Cardiac septum (tissue), 1 donor: ENCODE results near the gene CFAP54. TPM values are rescaled to one million over a fixed set of nuclear protein-coding genes. Genes with fewer than 3 reads are reported as not detected.
A peak's percentile ranks its signal among the peaks of the same experiment; 100 is the strongest.
"Not testable (repeated sequence)": the region's sequence is repeated elsewhere in the genome, so short reads cannot be mapped to it uniquely, and the experiment has no call there.

Experiments used
- DNase-seq: peaks from one replicate; pipeline ENCODE4 v3.0.0-alpha.2; 2020; ENCODE audit warnings: low spot score
- intact Hi-C: fragments of 100-400 bp; cut with DNase I; formaldehyde crosslinking; loops from one replicate; pipeline ENCODE4 v1.14.0; 2022
- long read RNA-seq: library from polyadenylated mRNA; unstranded; transcript quantifications from one replicate; pipeline ENCODE4 v2.0.0, GENCODE V29; 2021
- total RNA-seq: library from RNA; stranded (reverse); fragmentation: NEBNext Ultra II Directional; extraction: Animal tissue kit (Norgen Biotek cat#: 25700); gene quantifications from one replicate; pipeline ENCODE4 v1.2.1, GENCODE V29; 2021
- donor health status: DM: no; HTN: no; CAD: no.

Gene CFAP54, protein sequence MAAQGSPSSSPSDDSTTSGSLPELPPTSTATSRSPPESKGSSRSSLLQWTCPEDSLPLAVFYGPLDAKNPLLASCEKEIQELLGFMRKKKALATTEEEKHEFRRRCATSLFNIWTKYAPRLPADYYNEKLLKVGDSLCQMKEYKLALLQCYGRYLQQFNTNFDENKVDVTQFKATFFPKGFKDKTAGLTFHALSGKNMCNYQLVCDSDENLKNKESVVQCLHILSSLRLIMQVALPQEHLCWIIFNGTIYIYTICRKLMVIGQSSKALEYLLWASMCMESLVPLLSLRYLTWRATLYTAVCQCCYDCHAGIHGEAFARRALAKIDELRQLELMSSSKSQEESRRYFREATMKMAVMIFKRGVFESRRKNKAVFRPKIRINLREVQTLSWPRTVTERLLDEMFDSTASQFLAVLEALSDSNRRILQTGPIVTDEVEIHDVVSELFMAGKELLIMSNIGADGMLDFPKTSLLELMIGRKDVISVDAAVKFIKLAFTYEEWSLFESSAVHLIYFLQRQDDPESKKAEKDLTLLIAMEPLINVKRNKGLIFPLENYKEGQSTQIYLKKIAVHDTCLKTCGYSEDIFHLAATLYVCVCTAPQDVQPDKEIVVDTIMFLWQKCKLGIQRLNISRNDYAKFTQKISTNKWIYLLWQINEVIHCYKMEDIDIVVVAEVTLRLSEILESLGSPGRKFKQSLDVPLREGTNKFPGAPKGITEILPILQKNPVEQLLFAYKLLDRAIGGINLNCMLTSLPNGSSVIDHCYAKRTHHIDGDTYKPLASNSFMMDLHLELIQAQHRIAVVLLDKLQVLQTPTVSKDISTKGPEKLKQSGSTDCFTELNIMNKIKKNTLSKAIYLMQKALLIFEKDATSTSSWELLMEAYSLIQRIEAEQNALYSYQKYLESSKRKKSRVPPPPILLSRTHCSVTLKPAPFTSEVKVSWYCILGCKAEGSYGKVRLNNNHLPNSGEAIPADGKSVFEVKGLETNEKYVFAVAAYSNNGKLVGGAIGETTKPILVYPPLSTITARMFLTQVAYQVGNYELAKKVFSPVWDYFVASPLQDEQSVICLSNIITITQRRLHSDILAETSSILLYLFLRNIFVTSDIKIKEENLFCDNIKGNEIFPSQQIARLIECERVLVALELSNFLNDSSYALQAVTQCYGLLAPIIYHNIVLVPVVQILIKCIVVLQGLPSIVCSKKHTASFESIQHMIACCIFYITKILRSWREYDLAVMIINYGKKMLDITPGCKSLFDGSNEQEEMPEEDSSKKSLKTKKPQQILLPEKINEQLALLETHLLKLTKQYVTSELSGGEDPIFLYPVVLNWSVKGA (N-terminal part only)
- 0.48 TPM for total RNA-seq
- long read RNA-seq, result 0 reads

DNA sequence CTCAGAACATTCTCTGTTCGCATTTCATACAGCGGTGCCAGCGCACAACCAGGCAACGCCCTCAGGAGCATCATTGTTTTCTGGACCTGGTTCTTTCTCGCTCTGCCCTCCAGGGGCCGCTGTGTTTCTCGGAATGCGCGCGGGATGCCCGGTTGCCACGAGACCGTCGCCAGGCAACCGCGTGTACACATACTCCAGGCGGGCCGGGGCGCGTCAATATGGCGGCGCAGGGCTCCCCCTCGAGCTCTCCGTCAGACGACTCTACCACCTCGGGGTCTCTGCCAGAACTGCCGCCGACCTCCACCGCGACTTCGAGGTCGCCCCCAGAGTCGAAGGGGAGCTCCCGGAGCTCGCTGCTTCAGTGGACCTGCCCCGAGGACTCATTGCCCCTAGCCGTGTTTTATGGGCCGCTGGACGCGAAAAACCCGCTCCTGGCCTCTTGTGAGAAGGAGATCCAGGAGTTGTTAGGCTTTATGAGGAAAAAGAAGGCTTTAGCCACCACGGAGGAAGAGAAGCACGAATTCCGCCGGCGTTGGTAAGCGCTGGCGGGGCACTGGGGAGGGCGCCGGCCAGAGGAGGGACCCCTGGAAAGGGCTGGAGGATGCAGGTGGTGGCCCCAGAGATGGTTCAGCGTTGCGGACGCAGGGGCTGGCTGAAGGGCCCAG lies at the start of gene CFAP54:
CFAP54 (plus strand) TSS at position 186 of the 665 bp plus-strand sequence; CDS start at position 219, 33 bp downstream.
- intact Hi-C loops, result loop anchor here (5.0 kb wide), 1 partner anchor 87 kb away; the partner anchor contains the start of gene CDK17
- DNase-seq, result peak; percentile 96

DNA sequence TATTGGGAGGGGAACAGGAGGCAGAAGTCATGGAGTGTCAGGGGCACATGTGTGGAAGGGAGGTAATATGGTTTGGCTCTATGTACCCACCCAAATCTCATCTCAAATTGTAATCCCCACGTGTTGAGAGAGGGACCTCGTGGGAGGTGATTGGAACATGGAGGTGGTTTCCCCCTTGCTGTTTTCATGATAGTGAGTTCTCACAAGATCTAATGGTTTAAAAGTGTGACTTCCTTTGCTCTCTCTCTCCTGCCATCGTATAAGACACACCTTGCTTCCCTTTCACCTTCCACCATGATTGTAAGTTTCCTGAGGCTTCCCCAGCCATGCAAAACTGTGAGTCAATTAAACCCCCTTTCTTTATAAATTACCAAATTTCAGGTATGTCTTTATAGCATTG lies 47.6 kb upstream of the CFAP54 start:
- DNase-seq, result no peak
- intact Hi-C loops, result no loop called here

DNA sequence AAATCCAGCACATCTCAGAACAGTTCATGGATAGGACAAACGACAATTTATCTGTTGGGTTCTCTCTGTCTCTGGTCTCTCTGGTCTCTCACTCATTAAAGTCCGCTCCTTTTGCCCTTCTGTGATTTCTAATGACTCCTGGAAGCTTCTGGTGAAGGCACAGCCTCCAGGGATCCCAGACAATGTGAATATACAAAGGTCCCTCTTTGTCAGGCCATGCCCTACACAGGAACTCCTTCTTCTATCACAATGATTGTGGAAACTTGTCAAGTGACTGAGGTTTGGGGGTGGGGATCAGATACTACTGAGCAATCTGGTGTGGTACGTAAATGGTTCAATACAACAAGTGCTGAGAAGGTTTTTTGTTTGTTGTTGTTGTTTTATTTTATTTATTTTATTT lies 46.5 kb upstream of the CFAP54 start:
- no peak for DNase-seq

GRCh38 chr12:96444399-96444798 lies 45.0 kb upstream of the CFAP54 start:
- intact Hi-C loops, result no loop called here
- DNase-seq, result no peak

More for the DNA sequence above, 46.5 kb upstream of the CFAP54 start:
- intact Hi-C loops, result no loop called here

DNA sequence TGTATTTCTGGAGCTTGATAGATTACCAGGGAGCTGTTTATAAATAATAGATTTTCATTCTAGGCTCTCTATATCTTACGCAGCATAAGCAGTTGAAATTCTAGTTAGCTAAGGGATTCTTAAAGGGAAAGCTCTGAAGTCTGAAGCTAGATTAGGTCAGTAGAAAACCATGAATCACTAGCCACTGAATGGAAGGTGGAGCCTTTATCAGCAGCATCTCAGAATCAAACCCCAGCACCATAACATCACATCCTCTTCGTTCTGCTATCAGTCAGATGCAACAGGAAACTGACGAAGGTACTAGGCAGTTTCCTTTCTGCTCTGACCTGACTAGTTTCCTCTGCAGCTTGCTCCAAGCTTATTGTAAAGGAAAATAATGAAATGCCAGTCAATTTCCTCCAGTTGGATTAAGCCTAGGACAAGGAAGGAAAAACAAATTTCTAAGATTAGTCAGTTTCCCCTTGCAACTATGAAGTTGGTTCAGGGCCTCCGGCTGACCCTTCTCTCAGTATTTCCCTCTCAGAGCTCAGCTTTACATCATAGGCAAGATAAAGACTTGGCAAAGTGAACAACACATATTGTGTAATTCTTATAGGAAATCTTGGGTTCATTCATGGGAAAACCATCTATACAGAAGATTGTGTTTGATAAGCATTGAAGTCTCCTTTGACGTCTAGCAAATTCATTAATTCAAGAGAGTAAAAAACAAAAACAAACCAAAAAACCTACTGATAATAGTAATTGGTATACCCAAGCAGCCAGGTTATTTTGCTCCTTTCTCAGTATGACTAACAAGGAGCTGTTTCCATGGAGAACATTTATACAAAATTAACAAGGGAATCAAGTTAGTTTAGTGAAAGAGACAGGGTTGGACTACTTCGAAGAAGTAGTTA lies 43.4 kb upstream of the CFAP54 start:
- intact Hi-C loops, result loop anchor here (5.0 kb wide), 1 partner anchor 56 kb away; no protein-coding TSS in a partner anchor
- DNase-seq, result no peak

DNA sequence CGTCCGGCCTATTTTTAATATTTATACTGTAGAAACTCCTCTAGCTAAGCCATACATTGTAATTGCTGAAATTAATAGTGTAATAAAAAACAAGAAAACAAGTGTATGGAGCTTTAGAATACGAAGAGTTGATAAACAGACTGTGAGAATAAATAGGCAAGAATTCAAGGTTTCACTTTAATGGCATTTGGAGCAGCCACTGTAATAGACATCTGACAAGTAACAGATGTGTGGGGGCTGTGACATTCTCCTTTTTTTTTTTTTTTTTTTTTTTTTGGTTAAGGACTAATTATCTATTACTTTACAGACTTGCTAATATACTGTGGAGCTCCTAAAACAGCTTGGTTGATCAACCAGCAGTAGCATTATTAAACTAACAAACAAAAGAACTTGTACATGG lies 42.1 kb upstream of the CFAP54 start:
- DNase-seq, result no peak
- intact Hi-C loops, result loop anchor here (5.0 kb wide), 1 partner anchor 55 kb away; no protein-coding TSS in a partner anchor

GRCh38 chr12:96448300-96448699 lies 41.1 kb upstream of the CFAP54 start:
- no peak for DNase-seq
- intact Hi-C loops, result loop anchor here (5.0 kb wide), 1 partner anchor 54 kb away; no protein-coding TSS in a partner anchor

GRCh38 chr12:96452261-96452922 lies 37.0 kb upstream of the CFAP54 start:
- intact Hi-C loops, result no loop called here
- no peak for DNase-seq

GRCh38 chr12:96454396-96454795 lies 35.0 kb upstream of the CFAP54 start:
- intact Hi-C loops, result no loop called here
- no peak for DNase-seq

GRCh38 chr12:96456265-96456974 lies 33.0 kb upstream of the CFAP54 start:
- DNase-seq, result no peak
- intact Hi-C loops, result no loop called here

- intact Hi-C loops, result no loop called here
These were observed 32.0 kb upstream of the CFAP54 start for GRCh38 chr12:96457191-96457930.

DNA sequence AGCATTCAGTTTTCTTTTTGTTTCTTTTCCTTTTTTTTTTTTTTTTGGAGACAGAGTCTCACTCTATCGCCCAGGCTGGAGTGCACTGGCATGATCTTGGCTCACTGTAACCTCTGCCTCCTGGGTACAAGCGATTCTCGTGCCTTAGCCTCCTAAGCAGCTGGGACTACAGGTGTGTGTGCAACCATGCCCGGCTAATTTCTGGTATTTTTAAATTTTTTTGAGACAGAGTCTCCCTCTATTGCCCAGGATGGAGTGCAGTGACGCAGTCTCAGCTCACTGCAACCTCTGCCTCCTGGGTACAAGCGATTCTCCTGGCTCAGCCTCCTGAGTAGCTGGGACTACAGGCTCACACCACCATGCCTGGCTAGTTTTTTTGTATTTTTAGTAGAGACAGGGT lies 30.1 kb upstream of the CFAP54 start:
- DNase-seq, intact Hi-C loops: not testable (repeated sequence)

More at GRCh38 chr12:96457191-96457930, 32.0 kb upstream of the CFAP54 start:
- DNase-seq, result no peak

- intact Hi-C loops, result no loop called here
- no peak for DNase-seq
These were observed 26.7 kb upstream of the CFAP54 start for GRCh38 chr12:96462571-96463280.

- intact Hi-C loops, result no loop called here
- DNase-seq, result no peak
These were observed 23.5 kb upstream of the CFAP54 start for GRCh38 chr12:96465896-96466295.

DNA sequence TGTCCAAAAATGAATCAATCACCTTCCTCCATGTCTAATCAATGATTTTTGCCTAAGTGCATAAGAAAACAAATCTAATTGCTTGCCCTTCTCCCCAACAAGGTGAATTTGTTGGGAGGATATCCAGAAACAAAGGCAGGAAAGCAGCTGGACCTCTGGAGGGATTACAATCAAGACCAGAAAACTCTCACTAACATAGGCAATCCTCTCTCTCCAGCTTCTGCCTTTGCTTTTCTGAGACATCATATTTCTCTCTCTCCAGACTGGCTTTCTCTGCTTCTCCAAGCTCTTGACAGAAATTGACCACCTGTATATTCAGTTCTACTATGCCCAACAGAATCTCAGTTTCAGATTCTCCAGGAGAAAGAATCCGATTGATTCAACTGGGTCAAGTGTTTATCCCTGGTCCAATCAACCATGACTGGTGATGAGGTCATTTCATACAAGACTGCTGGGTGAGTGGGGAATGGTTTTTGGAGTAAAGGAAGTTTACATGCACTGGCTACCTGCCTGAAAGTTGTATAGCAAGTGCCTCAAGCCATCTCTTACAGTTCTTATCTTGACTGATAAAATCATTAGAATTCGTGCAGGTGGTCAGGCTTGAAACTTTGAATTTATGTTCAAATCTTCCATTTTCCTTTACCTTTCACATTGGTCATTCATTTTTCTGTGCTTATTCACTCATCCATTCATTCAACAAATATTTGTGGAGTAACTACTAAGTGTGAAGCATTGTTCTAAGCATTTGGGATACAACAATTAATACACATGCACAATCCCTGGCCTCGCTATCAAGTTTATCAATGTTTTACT lies 22.2 kb upstream of the CFAP54 start:
- intact Hi-C loops, result no loop called here
- DNase-seq, result no peak
